GM21381 (cell line): ENCODE results near the gene KCNJ6.
"Not testable (repeated sequence)": the region's sequence is repeated elsewhere in the genome, so short reads cannot be mapped to it uniquely, and the experiment has no call there.

Source experiments
- ATAC-seq: cut with Tn5 transposase; IDR thresholded peaks from one replicate; pipeline ENCODE4 v1.9.1; 2021; ENCODE audit warnings: mild to moderate bottlenecking, moderate library complexity; ENCODE audit not compliant: unreplicated experiment

Gene KCNJ6

DNA sequence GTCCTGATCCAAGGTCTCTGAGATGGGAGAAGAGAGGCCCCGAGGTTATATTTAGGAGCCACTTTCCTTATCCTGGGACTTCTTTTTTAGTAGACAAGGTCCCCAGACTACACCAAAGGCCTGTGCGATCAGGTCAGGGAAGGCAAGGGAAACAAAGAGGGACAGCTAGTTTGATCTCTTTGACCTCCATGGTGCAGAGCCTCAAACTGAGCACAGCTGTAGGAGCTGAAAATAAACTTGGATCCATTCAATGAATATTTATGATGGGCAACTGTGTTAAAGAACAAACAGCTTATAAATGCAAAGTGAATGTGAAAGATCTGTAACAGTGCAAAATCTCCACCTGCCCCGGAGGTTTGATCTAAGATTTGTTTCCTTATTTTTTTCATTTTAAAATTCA is 293.1 kb downstream of the KCNJ6 start:
- ATAC-seq: no peak

DNA sequence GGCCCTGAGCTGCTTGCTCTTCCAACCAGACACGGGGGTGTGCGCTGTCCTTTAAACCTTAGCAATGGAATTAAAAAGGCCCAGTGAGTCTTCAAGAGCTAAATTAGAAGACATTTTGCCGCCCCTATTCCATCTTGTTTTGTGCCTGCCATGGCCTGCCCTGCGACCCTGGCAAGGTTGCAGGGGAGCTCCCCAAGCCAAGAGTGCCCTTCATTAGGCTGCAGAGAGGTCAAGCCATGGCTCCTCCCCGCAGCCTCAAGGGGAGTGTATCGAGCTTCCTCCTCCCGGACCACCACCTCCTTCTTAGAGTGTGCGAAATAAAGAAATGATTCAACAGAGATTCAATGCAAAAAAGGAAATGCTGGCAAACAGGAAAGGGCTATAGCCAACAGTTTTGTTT is 293.5 kb downstream of the KCNJ6 start:
- ATAC-seq: no peak

DNA sequence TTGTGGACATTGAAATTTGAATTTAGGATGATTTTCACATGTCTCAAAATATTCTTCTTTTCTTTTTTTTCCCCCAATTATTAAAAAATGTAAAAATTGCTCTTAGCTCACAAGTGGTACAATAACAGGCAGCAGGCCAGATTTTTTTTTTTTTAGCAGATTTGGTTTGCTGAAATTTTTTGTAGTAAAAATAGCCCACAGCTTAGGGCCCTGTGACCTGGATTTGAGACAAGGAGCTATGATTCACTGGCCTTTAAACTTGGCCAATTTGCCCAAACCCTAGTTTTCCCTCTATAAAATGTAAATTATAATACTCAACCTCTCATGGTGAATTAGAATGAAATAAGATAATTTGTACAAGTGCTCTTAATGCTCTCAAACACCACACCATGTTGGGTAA is 295.9 kb downstream of the KCNJ6 start:
- ATAC-seq: no peak

DNA sequence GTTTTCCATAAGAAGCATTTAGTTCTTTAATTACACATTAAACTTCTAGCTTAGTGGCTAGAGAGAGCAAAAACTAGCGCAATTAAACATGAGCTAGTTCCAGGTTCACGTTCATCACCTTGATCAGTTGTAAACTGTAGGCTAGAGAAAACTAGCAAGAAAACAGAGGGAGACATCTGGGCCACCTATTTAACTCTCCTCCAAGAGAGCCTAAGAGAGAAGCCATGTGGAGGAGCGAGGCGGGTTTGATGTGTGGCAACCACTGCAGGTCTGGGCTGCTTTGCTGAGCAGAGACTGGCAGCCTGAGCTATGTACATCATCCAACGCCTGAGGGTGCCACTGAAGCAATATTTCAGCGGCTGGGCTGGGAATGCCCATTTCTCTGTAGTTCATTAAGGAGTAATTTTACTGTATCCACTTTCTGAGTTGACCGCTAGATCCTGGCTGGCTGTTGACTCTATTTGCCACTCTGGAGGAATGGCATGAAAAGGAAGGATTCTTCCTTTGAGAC is 296.7 kb downstream of the KCNJ6 start:
- no peak for ATAC-seq

DNA sequence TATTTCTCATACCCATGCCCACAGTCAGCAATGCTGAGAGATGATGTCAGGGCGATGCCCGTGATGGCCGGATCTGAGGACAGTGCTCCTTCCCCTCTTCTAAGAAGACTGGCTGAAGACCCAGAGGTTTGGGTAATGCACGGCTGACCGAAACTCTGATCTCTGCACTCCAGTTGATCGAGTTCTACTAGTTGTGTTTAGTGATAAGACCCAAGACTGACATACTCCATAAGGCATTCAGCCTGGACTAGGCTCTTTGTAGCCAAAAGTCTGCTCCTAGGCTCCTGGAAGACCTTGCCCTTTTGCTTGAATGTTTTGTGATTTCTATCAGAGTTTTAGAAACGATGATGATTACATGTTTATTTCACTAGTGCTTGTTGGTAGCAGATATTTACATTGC is 298.2 kb downstream of the KCNJ6 start:
- no peak for ATAC-seq

DNA sequence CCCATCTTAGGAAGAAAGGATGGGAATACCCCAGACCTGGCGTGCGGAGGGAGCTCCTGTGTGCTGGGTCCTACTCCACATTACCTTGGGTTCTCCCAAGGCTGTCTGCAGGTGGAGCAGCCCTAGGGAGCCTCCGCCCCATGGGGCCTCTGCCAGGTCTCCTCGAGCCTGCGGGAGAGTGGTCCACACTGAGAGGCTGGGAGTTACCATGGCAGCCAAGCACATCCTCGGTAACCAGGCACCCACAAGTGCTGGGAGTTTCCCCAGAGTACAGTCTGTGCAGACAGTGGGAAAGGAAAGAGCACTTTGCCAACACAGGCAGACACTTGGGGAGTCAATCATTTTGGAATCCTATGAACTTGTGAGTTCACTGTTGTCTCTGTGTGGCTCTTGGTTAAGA is 300.3 kb downstream of the KCNJ6 start:
- no peak for ATAC-seq

DNA sequence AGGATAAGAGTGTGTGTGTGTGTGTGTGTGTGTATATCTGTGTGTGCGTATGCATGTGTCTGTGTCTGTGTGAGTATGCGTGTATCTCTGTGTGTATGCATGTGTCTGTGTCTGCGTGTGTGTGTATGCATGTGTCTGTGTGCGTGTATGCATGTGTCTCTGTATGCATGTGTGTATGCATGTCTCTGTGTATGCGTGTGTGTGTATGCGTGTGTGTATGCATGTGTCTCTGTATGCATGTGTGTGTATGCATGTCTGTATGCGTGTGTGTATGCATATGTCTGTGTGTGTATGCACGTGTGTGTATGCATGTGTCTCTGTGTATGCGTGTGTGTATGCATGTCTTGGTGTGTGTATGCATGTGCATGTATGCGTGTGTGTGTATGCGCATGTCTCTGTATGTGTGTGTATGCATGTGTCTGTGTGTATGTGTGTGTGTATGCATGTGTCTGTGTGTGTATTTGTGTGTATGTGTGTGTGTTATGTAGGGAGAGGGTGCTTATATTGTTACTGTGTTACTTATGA is 301.8 kb downstream of the KCNJ6 start:
- ATAC-seq: no peak

DNA sequence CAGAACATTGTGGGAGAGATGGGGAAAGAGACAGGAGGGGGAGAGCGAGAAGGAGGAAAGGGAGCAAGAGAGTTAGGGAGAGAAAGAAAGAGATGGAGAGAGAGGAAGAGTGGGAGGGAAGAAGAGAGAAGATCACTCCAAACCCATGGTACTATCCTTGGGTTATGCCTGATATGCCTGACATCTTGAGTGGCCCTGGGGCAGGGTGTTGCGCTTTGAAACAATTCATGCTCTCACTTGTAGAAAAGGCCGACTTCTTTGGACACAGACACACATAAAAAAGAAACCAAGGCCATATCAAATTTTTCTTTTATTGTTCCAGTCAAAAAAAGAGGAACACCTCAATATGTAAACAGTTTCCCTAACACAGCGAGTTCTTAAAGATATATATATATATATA is 309.2 kb downstream of the KCNJ6 start:
- no peak for ATAC-seq

DNA sequence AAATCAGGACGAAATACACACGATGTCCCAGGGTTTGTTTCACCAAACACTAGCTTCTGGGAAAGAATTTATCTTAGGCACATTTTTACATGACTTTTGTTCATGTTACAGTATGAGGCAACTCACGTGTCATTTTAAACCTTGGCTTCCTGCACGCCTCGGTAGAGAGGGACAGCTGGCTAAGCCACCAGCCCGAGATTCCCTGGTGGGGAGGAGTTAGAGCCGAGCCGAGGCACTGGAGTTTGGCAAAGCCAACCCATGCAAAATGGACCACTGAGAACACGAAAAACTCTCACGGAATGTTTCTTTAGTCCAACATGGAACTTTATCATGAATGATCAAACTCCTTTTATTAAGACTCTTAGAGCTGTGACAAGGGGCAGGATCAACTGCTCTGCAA is 309.7 kb downstream of the KCNJ6 start:
- no peak for ATAC-seq

DNA sequence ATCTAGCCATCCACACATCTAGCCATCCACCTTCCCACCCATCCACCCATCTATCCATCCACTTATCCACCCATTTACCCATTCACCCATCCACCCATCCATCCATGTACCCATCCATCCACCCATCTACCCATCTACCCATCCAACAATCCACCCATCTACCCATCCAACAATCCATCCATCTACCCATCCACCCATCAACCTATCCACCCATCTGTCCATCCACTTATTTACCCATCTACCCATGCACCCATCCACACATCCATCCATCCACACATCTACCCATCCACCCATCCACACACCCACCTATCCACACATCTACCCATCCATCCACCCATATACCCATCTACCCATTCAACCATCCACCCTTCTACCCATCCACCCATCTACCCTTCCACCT is 311.3 kb downstream of the KCNJ6 start:
- ATAC-seq: no peak

DNA sequence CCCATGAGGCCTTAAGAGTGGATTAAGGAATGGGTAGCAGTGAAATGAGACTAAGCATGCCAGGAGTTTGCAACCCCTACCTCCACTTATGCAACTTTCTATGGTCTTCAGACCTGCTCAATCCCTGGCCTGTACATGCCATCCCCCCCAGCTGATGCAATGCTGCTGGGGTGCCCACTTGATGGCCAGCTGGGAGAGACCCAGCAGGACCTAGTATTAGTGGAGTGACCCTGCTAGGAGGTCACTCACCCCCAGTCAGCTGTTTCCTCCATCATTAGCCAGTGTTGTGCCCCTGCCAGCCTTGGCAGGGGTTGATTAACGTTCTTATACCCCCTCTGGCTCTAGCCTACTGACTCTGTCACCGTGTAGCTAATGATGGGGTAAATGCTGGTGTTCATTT is 313.1 kb downstream of the KCNJ6 start:
- no peak for ATAC-seq

DNA sequence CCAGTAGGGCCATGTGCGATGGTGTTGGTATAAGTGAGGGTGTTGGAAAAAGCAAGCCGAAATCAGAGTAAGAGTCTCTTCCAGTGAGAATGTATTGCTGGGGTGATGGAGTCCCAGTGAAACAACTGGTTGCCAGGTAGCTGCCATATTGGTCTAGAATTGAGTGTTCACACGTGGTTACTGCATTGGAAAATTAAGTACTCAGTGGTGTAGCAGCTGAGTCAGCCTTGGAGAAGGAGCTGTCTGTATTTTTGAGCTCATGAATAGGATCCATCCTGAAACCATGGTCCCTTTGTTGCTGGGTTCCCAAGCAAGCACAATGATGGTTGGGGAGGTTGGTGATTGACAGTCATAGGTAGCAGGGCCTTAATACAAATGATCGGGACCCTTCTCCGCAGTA is 314.3 kb downstream of the KCNJ6 start:
- ATAC-seq: no peak

DNA sequence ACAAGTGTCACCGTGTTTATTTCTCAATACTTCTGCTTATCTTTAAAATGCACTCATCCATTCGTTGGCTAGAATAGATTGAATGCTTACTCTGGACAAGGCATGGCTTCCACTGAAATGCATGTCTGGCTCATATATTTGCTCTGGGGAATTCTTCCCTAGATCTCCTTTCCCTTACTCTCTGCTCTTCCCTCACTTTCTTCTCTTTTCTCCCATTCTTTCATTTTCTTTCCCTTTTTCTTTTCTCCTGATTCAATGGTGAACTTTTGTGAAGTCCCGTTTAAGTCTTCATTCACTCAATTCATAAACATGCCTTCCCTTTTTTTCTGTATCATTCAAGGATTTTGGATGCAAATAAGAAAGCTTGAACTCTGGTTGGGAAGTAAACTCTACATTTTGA is 315.2 kb downstream of the KCNJ6 start:
- ATAC-seq: no peak

DNA sequence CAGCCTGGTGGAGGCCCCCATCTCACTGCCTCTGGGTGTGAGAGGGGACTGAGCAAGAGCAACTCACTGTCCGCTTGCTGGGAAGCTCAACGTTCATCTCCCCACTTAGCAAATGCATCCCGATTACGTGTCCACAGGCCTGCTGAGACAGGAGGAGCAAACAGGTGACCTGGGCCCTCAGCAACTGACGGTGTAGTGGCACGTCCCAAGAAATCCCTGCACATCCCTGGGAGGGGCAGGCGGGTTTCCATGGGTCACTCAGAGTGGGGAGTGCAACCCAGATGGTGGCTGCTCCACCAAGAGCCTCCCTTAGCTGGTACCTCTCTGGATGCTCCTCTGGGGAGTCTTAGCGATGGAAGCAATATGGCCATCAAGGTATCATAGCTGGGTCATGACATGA is 320.3 kb downstream of the KCNJ6 start:
- no peak for ATAC-seq

DNA sequence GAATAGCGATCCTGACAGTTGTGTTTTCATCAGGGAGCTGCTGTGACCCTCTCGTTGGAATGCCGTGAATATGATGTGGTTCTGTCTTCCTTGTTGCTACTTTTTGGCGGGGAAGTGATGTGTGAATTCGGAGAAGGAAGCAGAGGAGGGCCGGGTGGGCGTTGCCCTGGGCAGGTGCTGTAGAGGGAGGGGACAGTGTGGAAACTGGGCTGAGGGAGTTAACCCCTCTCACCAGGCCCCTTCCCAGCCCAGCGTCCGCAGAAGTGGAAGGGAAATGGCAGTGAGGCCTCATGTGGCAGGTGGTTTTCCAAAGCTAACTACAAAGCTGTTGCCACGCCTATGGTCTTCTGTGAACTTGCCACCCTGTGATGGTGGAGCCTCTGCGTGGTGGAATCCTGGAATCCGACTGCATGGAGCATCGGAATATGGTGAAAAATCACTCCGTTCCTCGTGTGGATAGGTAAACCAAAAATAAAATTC is 321.7 kb downstream of the KCNJ6 start:
- no peak for ATAC-seq

DNA sequence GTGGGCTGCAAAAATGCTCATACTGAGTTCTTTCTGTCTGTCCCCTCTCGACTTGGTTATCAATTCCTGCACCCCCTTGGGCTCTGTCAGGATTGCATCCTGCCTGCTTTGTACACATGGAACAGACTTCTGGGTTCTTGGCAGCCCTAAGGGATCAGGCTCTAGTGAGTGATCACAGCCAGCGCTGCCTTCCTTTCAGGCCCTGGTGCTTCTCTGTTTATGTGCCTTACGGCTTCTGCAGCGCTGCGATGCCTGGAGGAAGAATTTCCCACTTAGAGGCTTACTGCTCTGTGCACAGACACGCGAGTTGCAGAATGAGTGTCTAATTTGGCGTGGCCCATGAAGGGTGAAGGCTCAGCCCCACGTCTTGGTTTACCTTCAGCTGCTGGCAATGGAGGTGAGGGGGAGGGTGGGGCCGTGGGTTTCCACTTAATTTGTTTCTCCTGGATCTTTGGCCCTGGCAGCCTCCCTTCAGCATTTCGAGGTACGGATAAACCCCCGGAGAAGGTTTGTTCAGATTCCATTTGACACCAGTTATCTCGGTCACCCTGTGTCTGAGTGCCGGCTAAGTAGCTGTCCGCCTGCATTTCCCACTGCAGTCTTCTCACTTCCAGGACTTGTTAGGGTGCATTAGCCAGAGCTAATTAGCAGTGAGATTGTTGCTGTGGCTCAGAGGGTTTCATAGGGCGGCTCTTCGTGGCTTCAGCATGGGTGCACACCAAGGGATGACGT is 322.4 kb downstream of the KCNJ6 start:
- no peak for ATAC-seq

DNA sequence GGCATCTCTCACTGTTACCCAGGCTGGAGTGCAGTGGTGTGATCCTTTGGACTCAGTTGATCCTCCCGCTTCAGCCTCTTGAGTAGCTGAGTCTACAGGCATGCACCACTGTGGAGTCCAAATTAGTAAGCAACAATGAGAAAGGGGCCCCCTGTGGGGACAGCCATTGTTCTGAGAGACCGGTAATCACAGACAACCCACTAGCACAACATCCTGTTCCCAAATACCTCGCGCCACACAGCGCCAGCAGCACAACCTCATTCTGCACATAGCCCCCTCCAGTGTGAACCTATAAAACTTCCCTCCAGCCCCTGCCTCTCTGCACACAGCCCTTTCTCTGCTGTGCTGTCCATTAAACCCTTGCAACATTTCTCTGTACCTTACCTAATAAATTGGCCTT is 323.2 kb downstream of the KCNJ6 start:
- ATAC-seq: no peak

DNA sequence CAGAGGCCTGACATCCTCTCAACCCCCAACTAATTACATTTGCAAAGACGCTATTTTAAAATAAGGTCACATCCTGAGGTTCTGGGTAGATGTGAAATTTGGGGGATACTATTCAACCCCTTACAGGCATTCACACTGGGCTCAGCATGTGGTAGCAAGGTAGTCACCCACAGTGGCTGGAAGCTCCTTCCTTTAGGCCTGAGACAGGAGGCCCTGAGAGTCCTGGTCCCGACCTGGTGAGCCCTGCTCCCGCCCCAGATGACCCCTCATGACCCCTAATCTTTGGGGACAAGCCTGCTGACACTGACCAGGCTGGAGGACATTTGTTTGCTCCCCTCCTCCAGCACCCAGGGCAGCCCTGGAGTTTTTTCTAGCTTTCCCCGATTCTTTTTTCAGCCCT is 323.8 kb downstream of the KCNJ6 start:
- ATAC-seq: no peak

DNA sequence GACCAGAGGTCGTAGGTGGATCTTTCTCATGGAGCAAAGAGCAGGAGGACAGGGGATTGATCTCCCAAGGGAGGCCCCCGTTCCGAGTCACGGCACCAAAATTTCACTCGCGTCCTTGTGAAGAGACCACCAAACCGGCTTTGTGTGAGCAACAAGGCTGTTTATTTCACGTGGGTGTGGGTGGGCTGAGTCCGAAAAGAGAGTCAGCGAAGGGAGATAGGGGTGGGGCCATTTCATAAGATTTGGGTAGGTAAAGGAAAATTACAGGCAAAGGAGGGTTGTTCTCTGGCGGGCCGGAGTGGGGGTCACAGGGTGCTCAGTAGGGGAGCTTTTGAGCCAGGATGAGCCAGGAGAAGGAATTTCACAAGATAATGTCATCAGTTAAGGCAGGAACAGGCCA is 324.3 kb downstream of the KCNJ6 start:
- ATAC-seq: not testable (repeated sequence)

DNA sequence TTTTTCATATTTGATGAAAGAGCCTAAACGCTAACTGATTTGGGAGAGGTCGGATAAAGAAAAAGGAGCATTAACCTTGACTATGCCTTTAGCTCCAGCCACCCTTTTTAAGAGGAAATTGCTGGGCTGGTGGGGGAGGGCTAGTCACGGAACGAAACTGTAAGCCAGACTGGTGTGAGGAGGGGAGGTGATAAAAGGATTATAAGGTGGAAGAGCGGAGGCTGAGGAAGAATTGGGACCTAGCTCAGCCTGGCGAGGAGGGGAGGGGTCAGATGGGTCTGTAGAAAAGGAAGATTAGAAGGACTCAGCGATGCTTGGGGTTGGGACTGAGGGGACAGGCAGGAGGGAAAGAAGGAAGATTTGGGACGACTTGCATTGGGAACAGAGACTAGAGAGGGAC is 325.4 kb downstream of the KCNJ6 start:
- not testable (repeated sequence) for ATAC-seq

DNA sequence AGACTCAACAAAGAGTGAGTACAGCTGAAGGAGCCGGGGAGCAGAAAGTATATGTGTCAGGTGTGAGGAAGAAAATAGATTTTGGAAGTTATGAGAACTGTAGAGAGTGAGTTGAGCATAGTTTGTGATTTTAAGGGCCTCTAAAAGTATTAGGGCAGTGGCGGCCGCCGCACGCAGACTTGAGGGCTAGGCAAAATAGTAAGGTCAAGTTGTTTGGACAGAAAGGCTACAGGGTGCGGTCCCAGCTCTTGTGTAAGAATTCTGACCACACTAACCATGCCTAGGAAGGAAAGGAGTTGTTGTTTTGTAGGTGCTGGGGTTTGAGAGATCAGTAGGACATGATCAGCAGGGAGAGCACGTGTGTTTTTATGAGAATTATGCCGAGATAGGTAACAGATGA is 327.6 kb downstream of the KCNJ6 start:
- not testable (repeated sequence) for ATAC-seq

DNA sequence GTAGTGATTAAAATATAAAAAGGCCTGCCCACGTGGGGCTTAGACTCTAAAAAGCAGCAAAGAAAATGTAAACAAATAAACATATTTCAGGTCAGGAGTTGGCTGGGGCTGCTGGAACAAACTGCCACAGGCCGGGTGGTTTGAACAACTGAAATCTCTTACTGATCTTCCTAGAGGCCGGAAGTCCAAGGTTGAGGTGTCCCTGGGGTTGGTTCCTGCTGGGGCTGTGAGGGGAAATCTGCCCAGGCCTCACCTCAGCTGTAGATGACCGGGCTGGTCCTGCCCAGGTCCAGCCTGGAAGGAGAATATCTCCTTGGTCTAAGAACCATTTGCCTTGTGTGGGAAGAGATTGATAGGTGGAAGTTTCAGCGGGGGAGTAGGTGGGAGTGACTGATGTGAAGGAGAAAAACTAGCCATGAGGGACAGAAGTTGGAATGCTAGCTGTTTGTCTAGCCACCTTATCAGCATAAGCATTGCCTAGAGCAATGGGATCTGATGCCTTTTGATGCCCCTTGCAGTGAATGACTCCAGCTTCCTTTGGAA is 328.6 kb downstream of the KCNJ6 start:
- no peak for ATAC-seq
